ENCODE results near the gene DNAH1. TPM values are rescaled to one million over a fixed set of nuclear protein-coding genes. Genes with fewer than 3 reads are reported as not detected.

The DNAH1 gene
- total RNA-seq, 2 experiments from 2014 or later, result 5.8 to 14.2 TPM

GRCh38 chr3:52441772-52442332, 125.7 kb downstream of the DNAH1 start:
- Histone ChIP-seq H3K36me3 (ENCODE audit: insufficient read depth, low read length) (no peaks in the 10 kb centered on the region), H3K4me3 (ENCODE audit: low read depth, low read length, poor library complexity, severe bottlenecking) (no peak overlapping the region), H3K79me2 (ENCODE audit: insufficient read depth, low read depth, low read length) (no peaks in the 10 kb centered on the region), H3K9me3 (ENCODE audit: low read length) (no peaks in the 10 kb centered on the region), H3K27ac (ENCODE audit: low read depth, low read length, poor library complexity, severe bottlenecking) (no peak overlapping the region), H2AFZ (ENCODE audit: low read length) (no peak overlapping the region), H3K9me2 (ENCODE audit: insufficient read depth, low read length) (no peaks in the 10 kb centered on the region), H3K4me1 (ENCODE audit: insufficient read depth, low read length, poor library complexity, severe bottlenecking) (no peaks in the 10 kb centered on the region), H4K20me1 (ENCODE audit: insufficient read depth, low read length) (no peaks in the 10 kb centered on the region), H3K4me2 (ENCODE audit: low read length) (no peak overlapping the region)
- ChIA-PET POLR2A (interaction anchor here (0.6 to 1.2 kb wide), 2 partner anchors 9 to 227 kb away, joined by 3 to 5 read pairs; no protein-coding TSS in a partner anchor), CTCF (ENCODE audit: unreplicated experiment) (no interaction called here)
- intact Hi-C loops (cut with micrococcal nuclease; ENCODE audit: unreplicated experiment), result loop anchor here (10.0 kb wide), 1 partner anchor 67 kb away; no protein-coding TSS in a partner anchor
- DNase-seq (ENCODE audit: low spot score), result no peak
- no peak for TF ChIP-seq EZH2phosphoT487 (IDR thresholded peaks at IDR 0.05; ENCODE audit: borderline replicate concordance, low read depth, low read length)
- TF ChIP-seq, protein P1, sequence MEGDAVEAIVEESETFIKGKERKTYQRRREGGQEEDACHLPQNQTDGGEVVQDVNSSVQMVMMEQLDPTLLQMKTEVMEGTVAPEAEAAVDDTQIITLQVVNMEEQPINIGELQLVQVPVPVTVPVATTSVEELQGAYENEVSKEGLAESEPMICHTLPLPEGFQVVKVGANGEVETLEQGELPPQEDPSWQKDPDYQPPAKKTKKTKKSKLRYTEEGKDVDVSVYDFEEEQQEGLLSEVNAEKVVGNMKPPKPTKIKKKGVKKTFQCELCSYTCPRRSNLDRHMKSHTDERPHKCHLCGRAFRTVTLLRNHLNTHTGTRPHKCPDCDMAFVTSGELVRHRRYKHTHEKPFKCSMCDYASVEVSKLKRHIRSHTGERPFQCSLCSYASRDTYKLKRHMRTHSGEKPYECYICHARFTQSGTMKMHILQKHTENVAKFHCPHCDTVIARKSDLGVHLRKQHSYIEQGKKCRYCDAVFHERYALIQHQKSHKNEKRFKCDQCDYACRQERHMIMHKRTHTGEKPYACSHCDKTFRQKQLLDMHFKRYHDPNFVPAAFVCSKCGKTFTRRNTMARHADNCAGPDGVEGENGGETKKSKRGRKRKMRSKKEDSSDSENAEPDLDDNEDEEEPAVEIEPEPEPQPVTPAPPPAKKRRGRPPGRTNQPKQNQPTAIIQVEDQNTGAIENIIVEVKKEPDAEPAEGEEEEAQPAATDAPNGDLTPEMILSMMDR (conservative IDR thresholded peaks at IDR 0.05; ENCODE audit: low read length), result no peak
- no TSS peak for BruUV-seq (replicated peaks)

DNA sequence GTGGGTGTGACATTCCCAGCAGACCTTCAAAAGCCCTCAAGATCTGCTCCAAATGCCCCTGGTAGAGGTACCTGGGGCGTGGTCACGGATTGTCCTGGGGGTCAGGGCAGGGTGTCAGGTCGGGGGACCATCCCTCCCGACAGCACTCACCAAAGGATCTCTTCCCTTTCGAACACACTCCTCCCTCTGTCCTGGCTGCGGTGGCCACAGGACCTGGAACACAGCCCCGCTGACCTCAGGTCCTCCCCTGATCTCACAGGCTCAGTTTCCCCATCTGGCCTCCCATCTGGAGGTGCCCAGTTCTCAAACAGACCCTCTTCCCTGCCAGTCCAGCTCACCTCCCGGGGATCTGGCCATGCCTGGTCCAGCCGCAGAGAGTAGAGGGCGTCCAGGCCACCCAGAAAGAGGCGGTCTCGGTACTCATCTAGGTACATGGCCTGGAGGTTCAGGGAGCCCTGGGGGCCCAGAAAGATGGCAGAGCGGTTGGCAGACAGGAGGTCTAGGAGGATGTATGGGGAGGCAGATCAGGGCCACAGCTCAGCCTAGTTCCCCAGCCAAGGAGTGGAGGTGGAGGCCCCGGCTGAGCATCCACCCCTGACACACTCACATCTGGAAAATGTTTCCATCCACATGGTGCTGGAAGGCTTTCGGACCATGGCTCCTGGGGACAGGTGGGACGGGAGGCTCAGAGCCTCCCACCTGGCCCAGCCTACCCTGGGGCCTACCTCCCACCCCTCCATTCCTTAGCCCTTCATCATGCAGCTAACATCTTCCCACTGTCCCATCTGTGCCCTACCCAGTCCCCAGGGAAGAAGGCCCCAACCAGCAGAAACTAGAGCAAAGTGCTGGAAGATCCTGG, 126.5 kb downstream of the DNAH1 start:
- no TSS peak for BruUV-seq (replicated peaks)
- Histone ChIP-seq H3K4me3 (ENCODE audit: low read depth, low read length, poor library complexity, severe bottlenecking) (no peak overlapping the region), H3K9me3 (ENCODE audit: low read length) (no peaks in the 10 kb centered on the region), H2AFZ (ENCODE audit: low read length) (no peak overlapping the region), H3K79me2 (ENCODE audit: insufficient read depth, low read depth, low read length) (no peaks in the 10 kb centered on the region), H4K20me1 (ENCODE audit: insufficient read depth, low read length) (no peaks in the 10 kb centered on the region), H3K9me2 (ENCODE audit: insufficient read depth, low read length) (no peaks in the 10 kb centered on the region), H3K4me2 (ENCODE audit: low read length) (no peak overlapping the region), H3K27ac (ENCODE audit: low read depth, low read length, poor library complexity, severe bottlenecking) (no peak overlapping the region), H3K4me1 (ENCODE audit: insufficient read depth, low read length, poor library complexity, severe bottlenecking) (no peaks in the 10 kb centered on the region), H3K36me3 (ENCODE audit: insufficient read depth, low read length) (no peaks in the 10 kb centered on the region)
- ChIA-PET POLR2A (no interaction called here), CTCF (ENCODE audit: unreplicated experiment) (interaction anchor here (0.6 to 0.8 kb wide), 2 partner anchors 11 to 1854 kb away, joined by 3 read pairs; no protein-coding TSS in a partner anchor)
- intact Hi-C loops (cut with micrococcal nuclease; ENCODE audit: unreplicated experiment), result loop anchor here (10.0 kb wide), 1 partner anchor 68 kb away; no protein-coding TSS in a partner anchor
- TF ChIP-seq, protein P1 (conservative IDR thresholded peaks at IDR 0.05; ENCODE audit: low read length), result no peak
- TF ChIP-seq EZH2phosphoT487 (IDR thresholded peaks at IDR 0.05; ENCODE audit: borderline replicate concordance, low read depth, low read length), result no peak
- DNase-seq (ENCODE audit: low spot score), result no peak
